ENCODE results near the gene TGFB1. TPM values are rescaled to one million over a fixed set of nuclear protein-coding genes. Genes with fewer than 3 reads are reported as not detected.

TGFB1 gene
- total and polyA plus RNA-seq, 2 of the 13 experiments (the other 11 are each of a cell fraction or from before 2014, with no cell fraction given): 4.1 to 5.4 TPM

DNA sequence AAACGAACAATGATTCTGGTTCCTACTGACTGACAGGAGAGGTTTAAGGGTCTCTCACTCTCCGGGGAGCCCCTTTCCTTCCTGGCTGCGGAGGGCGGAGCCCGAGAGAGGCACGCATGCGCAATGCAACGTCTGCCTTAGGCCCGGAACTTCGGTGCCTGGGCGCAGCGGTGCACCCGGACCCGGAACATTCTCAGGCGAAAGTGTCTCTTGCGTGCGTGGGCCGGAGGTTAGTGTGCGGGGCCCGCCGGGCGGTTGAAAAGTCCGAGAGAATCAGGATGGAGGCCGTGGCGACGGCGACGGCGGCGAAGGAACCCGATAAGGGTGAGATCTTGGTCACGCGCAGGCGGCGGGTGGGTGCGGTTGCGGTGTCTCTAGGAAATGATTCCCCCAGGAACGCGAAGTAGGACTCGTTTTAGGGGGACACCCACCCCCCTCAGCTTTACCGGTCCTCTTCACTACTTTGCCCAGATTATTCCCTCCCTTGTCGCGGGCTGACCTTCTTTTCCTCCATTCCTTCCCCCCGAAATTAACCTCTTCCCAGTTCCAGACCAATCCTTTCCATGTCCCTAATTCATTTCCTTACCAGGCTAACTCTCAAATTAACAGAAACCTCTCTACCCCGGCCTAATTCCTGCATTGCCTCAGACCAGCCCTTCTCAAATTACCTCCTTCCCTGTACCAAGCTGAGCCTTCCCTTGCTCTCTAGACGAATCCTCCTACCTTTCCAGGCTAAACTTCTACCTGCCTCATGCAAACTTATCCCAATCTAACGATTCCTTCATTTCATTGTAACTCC lies 43.5 kb downstream of the TGFB1 start, which contains the start of gene CCDC97 (continued):
- TF ChIP-seq, protein P1, sequence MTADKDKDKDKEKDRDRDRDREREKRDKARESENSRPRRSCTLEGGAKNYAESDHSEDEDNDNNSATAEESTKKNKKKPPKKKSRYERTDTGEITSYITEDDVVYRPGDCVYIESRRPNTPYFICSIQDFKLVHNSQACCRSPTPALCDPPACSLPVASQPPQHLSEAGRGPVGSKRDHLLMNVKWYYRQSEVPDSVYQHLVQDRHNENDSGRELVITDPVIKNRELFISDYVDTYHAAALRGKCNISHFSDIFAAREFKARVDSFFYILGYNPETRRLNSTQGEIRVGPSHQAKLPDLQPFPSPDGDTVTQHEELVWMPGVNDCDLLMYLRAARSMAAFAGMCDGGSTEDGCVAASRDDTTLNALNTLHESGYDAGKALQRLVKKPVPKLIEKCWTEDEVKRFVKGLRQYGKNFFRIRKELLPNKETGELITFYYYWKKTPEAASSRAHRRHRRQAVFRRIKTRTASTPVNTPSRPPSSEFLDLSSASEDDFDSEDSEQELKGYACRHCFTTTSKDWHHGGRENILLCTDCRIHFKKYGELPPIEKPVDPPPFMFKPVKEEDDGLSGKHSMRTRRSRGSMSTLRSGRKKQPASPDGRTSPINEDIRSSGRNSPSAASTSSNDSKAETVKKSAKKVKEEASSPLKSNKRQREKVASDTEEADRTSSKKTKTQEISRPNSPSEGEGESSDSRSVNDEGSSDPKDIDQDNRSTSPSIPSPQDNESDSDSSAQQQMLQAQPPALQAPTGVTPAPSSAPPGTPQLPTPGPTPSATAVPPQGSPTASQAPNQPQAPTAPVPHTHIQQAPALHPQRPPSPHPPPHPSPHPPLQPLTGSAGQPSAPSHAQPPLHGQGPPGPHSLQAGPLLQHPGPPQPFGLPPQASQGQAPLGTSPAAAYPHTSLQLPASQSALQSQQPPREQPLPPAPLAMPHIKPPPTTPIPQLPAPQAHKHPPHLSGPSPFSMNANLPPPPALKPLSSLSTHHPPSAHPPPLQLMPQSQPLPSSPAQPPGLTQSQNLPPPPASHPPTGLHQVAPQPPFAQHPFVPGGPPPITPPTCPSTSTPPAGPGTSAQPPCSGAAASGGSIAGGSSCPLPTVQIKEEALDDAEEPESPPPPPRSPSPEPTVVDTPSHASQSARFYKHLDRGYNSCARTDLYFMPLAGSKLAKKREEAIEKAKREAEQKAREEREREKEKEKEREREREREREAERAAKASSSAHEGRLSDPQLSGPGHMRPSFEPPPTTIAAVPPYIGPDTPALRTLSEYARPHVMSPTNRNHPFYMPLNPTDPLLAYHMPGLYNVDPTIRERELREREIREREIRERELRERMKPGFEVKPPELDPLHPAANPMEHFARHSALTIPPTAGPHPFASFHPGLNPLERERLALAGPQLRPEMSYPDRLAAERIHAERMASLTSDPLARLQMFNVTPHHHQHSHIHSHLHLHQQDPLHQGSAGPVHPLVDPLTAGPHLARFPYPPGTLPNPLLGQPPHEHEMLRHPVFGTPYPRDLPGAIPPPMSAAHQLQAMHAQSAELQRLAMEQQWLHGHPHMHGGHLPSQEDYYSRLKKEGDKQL (CRISPR knock-in tag; IDR thresholded peaks at IDR 0.05; ENCODE audit: low read depth): peak; percentile 23; the same call in 1 of the 2 replicates
- TF ChIP-seq, protein P2, sequence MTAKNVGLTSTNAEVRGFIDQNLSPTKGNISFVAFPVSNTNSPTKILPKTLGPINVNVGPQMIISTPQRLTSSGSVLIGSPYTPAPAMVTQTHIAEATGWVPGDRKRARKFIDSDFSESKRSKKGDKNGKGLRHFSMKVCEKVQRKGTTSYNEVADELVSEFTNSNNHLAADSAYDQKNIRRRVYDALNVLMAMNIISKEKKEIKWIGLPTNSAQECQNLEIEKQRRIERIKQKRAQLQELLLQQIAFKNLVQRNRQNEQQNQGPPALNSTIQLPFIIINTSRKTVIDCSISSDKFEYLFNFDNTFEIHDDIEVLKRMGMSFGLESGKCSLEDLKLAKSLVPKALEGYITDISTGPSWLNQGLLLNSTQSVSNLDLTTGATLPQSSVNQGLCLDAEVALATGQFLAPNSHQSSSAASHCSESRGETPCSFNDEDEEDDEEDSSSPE (CRISPR knock-in tag; IDR thresholded peaks at IDR 0.05): peak; percentile 44; the same call in 1 of the 2 replicates
- TF ChIP-seq ZNF83 (CRISPR knock-in tag; IDR thresholded peaks at IDR 0.05; ENCODE audit: borderline replicate concordance) (no peak), KDM6A (CRISPR knock-in tag; IDR thresholded peaks at IDR 0.05; ENCODE audit: low read depth) (no peak), ZNF333 (CRISPR knock-in tag; IDR thresholded peaks at IDR 0.05; ENCODE audit: borderline replicate concordance) (no peak; the same call in 1 of the 2 replicates), BCL6 (CRISPR knock-in tag; IDR thresholded peaks at IDR 0.05) (peak; percentile 50; the same call in 1 of the 2 replicates), PHB2 (IDR thresholded peaks at IDR 0.05; ENCODE audit: partially characterized antibody) (no peak), CC2D1A (CRISPR knock-in tag; IDR thresholded peaks at IDR 0.05) (no peak), MTA1 (CRISPR knock-in tag; IDR thresholded peaks at IDR 0.05; ENCODE audit: borderline replicate concordance) (peak; percentile 52; the same call in 1 of the 2 replicates), JUNB (CRISPR knock-in tag; IDR thresholded peaks at IDR 0.05; ENCODE audit: borderline replicate concordance) (no peak), HDAC2 (CRISPR knock-in tag; IDR thresholded peaks at IDR 0.05) (peak; percentile 61; the same call in 1 of the 2 replicates), SOX5 (CRISPR knock-in tag; IDR thresholded peaks at IDR 0.05; ENCODE audit: borderline replicate concordance) (peak; percentile 50; the same call in 1 of the 2 replicates), ZNF570 (CRISPR knock-in tag; IDR thresholded peaks at IDR 0.05; ENCODE audit: borderline replicate concordance) (no peak)
- TF ChIP-seq, protein P3, sequence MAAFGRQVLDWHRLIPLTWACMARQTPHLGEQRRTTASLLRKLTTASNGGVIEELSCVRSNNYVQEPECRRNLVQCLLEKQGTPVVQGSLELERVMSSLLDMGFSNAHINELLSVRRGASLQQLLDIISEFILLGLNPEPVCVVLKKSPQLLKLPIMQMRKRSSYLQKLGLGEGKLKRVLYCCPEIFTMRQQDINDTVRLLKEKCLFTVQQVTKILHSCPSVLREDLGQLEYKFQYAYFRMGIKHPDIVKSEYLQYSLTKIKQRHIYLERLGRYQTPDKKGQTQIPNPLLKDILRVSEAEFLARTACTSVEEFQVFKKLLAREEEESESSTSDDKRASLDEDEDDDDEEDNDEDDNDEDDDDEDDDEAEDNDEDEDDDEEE (CRISPR knock-in tag; IDR thresholded peaks at IDR 0.05): no peak
- TF ChIP-seq, protein P4, sequence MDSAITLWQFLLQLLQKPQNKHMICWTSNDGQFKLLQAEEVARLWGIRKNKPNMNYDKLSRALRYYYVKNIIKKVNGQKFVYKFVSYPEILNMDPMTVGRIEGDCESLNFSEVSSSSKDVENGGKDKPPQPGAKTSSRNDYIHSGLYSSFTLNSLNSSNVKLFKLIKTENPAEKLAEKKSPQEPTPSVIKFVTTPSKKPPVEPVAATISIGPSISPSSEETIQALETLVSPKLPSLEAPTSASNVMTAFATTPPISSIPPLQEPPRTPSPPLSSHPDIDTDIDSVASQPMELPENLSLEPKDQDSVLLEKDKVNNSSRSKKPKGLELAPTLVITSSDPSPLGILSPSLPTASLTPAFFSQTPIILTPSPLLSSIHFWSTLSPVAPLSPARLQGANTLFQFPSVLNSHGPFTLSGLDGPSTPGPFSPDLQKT (CRISPR knock-in tag; IDR thresholded peaks at IDR 0.05; ENCODE audit: borderline replicate concordance): no peak
- TF ChIP-seq, protein P5, sequence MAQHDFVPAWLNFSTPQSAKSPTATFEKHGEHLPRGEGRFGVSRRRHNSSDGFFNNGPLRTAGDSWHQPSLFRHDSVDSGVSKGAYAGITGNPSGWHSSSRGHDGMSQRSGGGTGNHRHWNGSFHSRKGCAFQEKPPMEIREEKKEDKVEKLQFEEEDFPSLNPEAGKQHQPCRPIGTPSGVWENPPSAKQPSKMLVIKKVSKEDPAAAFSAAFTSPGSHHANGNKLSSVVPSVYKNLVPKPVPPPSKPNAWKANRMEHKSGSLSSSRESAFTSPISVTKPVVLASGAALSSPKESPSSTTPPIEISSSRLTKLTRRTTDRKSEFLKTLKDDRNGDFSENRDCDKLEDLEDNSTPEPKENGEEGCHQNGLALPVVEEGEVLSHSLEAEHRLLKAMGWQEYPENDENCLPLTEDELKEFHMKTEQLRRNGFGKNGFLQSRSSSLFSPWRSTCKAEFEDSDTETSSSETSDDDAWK (CRISPR knock-in tag; IDR thresholded peaks at IDR 0.05): no peak

All from HepG2 (cell line).